ENCODE results near the gene MFSD2A. TPM values are rescaled to one million over a fixed set of nuclear protein-coding genes. Genes with fewer than 3 reads are reported as not detected.
"Not testable (repeated sequence)": the region's sequence is repeated elsewhere in the genome, so short reads cannot be mapped to it uniquely, and the experiment has no call there.

The MFSD2A gene
- total RNA-seq: 28.5 TPM

- peak; percentile 95 for DNase-seq (ENCODE audit: low spot score)
Observed at GRCh38 chr1:39954870-39955546, at the start of gene MFSD2A. TSS of gene MFSD2A (plus strand) at chr1:39955145. CDS start at chr1:39955293, 148 bp downstream.

GRCh38 chr1:39905172-39905571 is 49.8 kb upstream of the MFSD2A start:
- no peak for DNase-seq (ENCODE audit: low spot score)

GRCh38 chr1:39907528-39908453 is 47.2 kb upstream of the MFSD2A start:
- no peak for DNase-seq (ENCODE audit: low spot score)

- no peak for DNase-seq (ENCODE audit: low spot score)
Observed at GRCh38 chr1:39908534-39908933, 46.4 kb upstream of the MFSD2A start.

- no peak for DNase-seq (ENCODE audit: low spot score)
Observed at GRCh38 chr1:39910263-39910662, 44.7 kb upstream of the MFSD2A start.

- not testable (repeated sequence) for DNase-seq (ENCODE audit: low spot score)
Observed at GRCh38 chr1:39913136-39913535, 41.8 kb upstream of the MFSD2A start.

GRCh38 chr1:39915499-39916129 is 39.3 kb upstream of the MFSD2A start:
- DNase-seq (ENCODE audit: low spot score): no peak

GRCh38 chr1:39917825-39918224 is 37.1 kb upstream of the MFSD2A start:
- DNase-seq (ENCODE audit: low spot score): no peak

- DNase-seq (ENCODE audit: low spot score): peak; percentile 58
Observed at GRCh38 chr1:39919545-39919944, 35.4 kb upstream of the MFSD2A start.

GRCh38 chr1:39922251-39922688 is 32.7 kb upstream of the MFSD2A start:
- no peak for DNase-seq (ENCODE audit: low spot score)

- no peak for DNase-seq (ENCODE audit: low spot score)
Observed at GRCh38 chr1:39925721-39926342, 29.1 kb upstream of the MFSD2A start.

GRCh38 chr1:39926343-39926793 is 28.6 kb upstream of the MFSD2A start:
- no peak for DNase-seq (ENCODE audit: low spot score)

- no peak for DNase-seq (ENCODE audit: low spot score)
Observed at GRCh38 chr1:39926820-39927219, 28.1 kb upstream of the MFSD2A start.

GRCh38 chr1:39927538-39927937 is 27.4 kb upstream of the MFSD2A start:
- no peak for DNase-seq (ENCODE audit: low spot score)

- no peak for DNase-seq (ENCODE audit: low spot score)
Observed at GRCh38 chr1:39928809-39929587, 25.9 kb upstream of the MFSD2A start.

GRCh38 chr1:39933956-39934941 is 20.7 kb upstream of the MFSD2A start:
- DNase-seq (ENCODE audit: low spot score): peak; percentile 82

GRCh38 chr1:39936724-39937491 is 18.0 kb upstream of the MFSD2A start:
- DNase-seq (ENCODE audit: low spot score): no peak

- no peak for DNase-seq (ENCODE audit: low spot score)
Observed at GRCh38 chr1:39938856-39939255, 16.1 kb upstream of the MFSD2A start.

GRCh38 chr1:39940253-39940652 is 14.7 kb upstream of the MFSD2A start:
- DNase-seq (ENCODE audit: low spot score): peak; percentile 60

Data from ureter (tissue), 1 donor.